IPS-NIHi7 (cell line): Measurements from ENCODE around the gene CREG1.

ENCODE experiments used
- DNase-seq: peaks from one replicate; pipeline ENCODE4 v3.0.0; 2012; ENCODE audit warnings: mixed read lengths; ENCODE audit errors: extremely low spot score

The CREG1 gene

GRCh38 chr1:167507719-167508118 is 45.8 kb downstream of the CREG1 start:
- DNase-seq = no peak

- no peak for DNase-seq
Observed at GRCh38 chr1:167504467-167504827, 49.1 kb downstream of the CREG1 start.

- DNase-seq = no peak
Observed at GRCh38 chr1:167503626-167504466, 49.7 kb downstream of the CREG1 start.

GRCh38 chr1:167502719-167503462 is 50.7 kb downstream of the CREG1 start:
- DNase-seq = peak; percentile 45

- DNase-seq = no peak
Observed at GRCh38 chr1:167502192-167502551, 51.4 kb downstream of the CREG1 start.

- DNase-seq = no peak
Observed at GRCh38 chr1:167501515-167502191, 51.9 kb downstream of the CREG1 start.

- no peak for DNase-seq
Observed at GRCh38 chr1:167500283-167500860, 53.2 kb downstream of the CREG1 start.

- no peak for DNase-seq
Observed at GRCh38 chr1:167499664-167500101, 53.9 kb downstream of the CREG1 start.

GRCh38 chr1:167499106-167499505 is 54.5 kb downstream of the CREG1 start:
- no peak for DNase-seq

- DNase-seq = no peak
Observed at GRCh38 chr1:167496797-167497619, 56.6 kb downstream of the CREG1 start.

GRCh38 chr1:167493372-167493771 is 60.2 kb downstream of the CREG1 start:
- no peak for DNase-seq

GRCh38 chr1:167492481-167492910 is 61.1 kb downstream of the CREG1 start:
- no peak for DNase-seq

GRCh38 chr1:167491586-167492461 is 61.7 kb downstream of the CREG1 start:
- DNase-seq = peak; percentile 56
